Measurements from ENCODE around the gene QSOX1.

The QSOX1 gene

DNA sequence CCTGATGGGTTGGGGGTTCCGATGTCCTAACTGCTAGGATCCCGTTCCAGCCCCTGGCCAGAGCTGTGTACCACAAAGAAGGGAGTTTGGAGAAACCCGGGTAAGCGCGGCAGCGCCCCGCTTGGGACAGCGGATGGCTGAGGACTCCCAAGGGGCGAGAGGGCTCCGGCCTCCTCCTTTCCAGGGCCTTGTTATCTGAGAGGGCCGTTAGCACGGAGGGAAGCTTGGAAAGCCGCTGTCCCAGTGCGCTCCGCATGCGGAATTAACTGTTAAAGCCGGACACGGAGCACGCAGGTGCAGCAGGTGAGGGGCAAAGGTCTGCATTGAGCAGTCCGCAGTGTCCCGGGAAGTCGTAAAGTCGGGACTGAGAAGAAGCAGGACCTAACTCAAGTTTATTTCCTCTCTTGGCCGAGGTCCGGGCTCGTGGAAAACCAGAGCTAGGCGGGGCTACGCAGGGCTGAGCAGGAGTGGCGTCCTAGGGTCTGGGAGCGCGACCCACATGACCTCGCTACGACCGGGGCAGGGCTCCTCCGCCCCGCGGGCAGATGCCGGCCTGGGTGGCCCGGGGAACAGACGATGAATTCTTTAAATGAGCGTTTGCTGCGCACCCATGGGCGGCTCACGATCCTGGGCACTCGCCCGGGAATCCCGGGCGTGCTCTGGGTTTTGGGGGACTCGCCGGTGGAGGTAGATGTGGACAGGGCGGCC, 79.9 kb downstream of the QSOX1 start:
- DNase-seq (ENCODE audit: low read depth), result no peak

DNA sequence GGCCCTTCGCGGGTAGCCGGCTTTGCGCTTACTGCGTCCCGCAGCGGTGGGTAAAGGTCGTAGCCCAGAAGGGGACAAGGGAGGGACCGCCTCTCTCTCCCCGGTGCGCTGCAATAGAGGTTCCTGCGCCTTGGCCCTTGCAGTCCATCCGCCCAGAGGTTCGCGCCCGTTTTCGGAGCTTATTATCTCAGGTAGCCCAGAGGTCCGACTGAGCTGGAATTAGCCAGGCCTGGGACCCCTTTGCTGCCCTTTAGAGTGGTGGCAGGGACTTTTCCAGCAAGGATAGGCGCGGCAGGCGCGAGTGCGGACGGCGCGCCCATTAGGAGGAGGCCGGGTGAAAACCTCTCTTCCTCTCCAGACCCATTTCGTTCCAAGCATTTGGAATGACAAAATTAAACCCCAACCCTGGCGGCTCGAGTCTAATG, 80.4 kb downstream of the QSOX1 start:
- no peak for DNase-seq (ENCODE audit: low read depth)

DNA sequence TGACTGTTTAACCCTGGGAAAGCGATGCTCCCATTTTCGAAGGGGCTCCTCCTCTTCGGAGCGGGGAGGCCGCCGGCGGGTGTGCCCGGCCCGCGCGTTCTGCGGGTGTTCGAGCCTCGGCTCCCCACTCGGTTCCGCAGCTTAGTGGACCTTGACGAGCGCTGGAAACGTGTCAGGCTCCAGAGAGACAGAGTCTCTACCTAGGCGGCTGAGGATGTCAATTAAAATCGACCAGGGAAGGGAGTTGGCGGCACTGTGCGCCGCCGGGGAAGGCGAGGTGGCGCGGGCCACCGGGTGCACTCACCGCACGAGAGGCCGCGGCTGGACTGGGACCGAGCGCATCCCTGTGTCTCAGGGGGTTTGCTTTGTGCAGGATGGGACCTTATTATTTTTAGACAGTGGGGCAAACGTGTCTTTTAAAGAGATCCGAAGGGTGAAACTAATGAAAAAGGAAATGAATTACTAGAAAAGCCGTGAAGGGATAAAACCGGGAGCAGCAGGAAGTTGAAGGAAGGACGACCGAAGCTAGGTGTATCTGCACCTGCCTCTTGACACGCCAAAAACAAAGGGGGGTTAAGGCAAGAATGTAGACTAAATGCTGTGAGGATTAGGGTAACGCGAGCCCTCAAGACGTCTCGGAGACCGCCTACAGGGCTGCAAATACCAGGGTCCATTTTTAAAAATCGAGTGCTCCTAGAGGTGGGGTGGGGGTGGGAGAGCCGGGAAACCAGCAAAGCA, 81.0 kb downstream of the QSOX1 start:
- DNase-seq (ENCODE audit: low read depth), result no peak

DNA sequence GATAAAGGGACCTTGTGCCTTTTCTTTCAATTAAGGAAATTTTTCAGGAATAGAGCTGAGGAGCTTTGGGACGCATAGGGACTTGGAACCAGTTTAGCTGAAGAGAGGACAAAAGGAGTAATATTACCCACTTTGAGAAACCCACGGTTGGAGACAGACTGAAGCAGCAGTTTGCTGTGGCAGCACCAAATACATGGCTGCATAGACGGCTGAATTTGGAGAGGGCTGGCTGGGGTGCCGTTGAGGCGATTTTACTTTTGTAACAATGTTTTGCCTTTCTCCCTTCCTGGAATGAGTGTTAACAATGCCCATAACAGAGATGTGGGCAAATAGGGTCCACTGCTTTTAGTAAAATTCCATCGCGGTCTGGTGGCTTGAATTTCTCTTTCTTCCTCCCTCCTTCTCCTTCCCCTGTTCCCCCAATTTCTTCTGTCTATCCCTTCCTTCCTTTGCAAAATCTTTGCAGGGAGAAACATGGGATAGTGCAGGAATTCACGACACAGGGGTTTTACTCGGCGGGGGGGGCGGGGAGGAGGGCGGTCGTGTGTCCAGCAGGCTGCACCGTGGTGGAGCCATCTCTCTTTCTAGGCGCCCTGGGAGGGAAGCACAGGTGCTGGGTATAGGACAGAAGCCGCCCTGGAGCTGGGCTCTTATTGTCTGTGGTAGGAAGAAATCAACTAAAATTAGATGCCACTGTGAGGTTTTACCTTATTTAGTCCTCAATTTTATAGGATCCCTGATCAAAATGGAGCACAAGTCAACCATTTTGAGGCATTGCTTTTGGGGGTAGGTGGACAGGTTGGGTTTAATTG, 82.2 kb downstream of the QSOX1 start:
- no peak for DNase-seq (ENCODE audit: low read depth)

DNA sequence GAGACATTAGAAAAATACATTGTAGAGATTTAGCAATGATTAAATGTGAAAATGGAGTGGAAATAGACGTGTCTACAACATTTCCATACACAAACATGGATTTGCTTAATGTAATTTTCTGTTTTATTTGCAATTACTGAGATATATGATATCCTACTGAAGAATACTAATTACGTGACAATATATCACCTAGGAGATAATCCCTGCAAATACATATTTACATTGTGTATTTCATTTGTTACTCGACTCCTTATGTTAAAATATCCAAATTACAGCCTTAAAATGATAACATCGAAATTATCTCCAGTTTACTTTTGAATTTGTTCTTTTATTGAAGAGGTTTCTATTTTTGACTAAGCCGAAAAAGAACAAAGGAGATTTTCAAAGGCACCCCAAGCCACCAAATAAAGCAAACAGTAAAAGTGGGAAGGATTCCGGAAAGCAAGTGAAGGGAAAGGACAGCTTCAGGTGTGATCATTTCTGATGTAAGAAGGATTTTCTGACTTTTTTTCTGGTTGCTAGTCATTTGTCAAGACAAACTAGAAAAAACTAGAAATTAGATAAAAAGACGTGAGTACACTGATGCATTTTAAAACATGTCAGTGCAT, 83.3 kb downstream of the QSOX1 start:
- no peak for DNase-seq (ENCODE audit: low read depth)

DNA sequence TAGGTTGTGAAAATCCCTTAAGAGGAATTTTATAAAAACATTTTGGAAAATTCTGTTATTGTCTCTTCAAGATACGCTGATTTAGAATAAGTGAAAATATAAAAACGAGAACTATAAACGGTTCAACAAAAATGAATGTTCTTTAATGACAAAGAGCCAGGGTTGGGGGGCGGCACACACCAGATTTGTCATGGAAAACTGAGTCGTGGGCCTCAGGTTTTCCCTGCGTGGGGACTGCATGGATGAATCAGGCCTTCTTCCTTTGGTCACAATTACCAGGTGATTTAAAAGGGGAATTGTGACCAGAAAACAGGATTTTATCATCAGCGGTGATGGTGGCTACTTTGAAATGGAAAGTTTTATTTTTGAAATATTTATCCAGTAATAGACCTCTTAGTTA, 84.0 kb downstream of the QSOX1 start:
- DNase-seq (ENCODE audit: low read depth), result no peak

DNA sequence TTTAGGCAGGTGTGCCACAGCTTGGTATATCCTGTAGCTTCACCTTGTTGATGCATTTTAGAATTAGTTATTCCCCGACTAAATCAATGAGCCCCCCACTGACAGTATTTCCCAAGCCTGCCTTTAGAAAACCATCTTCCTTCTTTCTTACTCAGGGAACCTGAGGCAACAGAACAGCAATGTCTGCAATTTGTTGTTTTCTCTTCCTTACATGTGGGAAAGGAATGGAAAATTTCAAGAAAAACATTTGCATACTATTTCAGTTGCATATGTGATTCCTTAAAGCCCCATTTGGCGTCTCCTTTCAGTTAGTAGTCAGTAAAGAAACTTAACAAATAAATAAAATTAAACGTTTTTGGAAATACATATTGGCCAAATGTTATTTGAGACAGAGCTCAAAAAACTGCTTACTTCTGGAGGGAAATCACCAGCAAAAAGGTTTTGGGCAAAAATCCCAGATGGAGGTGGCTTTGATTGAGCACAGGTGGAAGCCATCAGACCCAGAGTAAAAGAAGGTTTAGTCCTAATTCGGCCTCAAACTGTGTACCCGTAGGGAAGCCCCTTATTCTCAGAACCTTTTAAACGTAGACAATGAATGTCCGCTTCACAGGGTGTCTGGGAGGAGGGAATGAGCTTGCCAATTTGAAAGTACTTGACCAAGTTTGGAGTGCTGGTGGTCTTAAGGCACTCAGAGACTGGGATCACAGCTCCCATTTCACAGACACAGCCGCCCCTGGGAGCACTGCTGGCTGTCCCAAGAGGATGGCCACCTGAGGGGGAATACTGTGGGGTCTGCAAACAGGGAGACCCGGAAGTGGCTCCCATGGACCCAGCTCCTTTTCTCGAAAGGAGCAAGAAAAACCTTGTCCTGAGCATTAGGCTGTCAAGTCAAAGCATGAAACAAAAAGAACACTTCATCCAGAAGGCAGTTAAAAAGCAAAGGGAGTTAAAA, 84.8 kb downstream of the QSOX1 start:
- no peak for DNase-seq (ENCODE audit: low read depth)

DNA sequence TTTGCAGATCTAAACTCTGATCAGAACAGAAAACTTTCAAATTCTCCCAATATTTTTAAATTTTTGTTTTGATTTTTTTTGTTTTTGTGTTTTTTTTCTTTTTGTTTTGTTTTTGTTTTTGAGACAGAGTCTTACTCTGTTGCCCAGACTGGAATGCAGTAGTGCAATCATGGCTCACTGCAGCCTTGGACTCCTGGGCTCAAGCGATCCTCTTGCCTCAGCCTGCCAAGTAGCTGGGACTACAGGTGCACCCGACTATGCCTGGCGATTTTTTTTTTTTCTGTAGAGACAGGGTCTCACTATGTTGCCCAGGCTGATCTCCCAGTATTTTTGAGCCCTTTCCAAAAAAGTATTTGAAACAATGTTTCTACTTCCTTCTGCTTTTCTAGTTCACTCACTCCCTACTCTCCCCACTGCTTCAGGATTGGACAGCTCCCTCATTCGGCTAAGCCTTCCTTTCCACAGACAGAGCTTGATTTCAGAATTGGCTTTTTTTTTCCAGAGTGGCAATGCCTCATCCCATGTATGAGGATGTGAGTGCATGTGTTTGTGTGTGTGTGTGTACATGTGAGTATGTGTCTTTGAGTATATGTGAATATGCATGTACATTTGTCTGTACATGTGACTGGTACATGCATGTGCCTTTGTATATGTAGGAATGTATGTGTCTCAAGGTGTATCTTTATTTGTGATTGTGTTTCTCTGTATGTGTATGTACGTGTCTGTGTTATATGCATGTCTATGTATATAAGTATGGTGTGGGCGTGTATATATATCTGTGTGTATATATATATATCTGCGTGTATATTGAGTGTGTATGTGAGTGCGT, 87.3 kb downstream of the QSOX1 start:
- DNase-seq (ENCODE audit: low read depth), result peak; percentile 37

DNA sequence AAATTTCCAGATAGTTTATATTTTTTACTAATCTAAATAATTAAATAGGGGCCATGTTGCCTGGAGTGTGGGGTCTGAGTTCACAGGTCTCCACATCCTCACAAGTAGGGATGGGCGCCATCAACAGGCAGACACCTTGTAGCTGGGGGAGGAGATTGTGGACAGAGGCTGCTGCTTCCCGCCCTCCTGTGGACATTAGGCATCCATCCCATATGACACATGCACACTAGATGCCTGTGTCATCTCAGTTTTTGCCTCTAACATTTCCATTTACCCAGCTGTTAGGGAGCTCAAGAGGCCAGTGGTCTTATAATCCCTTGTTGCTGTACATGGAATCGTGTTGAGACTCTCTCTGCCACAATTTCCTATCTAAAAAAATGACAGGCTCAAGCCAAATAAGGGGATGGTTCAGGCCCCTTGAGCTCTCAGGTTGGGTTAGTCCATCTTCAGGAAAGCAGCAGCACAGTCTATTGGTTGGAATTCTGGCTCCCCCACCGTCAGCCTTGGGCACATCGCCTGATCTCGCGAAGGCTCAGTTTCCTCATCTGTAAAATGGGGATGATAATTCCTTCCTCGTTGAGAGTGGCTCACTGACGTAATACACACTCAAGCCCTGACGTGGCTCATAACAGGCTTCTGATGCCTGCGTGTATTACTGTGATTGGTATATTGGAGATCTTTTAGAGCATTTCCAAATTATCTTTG, 89.0 kb downstream of the QSOX1 start:
- DNase-seq (ENCODE audit: low read depth), result no peak

DNA sequence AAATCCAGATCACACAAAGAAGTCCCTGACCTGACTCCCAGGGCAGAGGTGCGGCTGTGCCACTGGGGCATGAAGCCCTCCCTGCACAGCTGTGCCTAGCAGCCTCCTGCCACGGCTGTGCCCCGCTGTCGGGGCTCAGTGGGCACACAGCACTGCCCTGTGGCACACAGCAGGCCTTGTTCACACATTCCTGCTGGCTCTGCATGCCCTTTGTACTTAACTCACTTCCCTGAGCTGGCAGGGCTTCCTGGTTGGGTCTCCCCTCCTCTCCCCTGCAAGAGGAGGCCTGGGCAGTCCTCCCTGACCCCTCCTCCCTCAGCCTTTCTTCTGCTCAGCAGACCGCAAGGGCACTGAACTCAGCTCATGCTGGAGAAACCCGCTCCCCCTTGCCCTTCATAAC, 90.2 kb downstream of the QSOX1 start:
- DNase-seq (ENCODE audit: low read depth), result no peak

DNA sequence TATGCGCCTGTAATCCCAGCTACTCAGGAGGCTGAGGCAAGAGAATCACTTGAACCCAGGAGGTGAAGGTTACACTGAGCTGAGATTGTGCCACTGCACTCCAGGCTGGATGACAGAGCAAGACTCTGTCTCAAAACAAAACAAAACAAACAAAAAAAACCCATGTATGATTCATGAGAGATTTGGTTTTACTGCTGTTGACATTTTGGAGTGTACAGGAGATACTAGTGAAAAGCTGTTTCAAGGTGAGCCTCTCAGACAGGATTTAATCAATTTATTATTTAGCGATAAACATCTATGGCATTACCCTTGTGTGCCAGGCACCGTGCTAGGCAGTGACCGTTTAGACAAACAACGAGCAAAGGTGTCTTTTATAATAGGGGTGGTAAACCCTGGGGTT, 91.9 kb downstream of the QSOX1 start:
- DNase-seq (ENCODE audit: low read depth), result no peak

DNA sequence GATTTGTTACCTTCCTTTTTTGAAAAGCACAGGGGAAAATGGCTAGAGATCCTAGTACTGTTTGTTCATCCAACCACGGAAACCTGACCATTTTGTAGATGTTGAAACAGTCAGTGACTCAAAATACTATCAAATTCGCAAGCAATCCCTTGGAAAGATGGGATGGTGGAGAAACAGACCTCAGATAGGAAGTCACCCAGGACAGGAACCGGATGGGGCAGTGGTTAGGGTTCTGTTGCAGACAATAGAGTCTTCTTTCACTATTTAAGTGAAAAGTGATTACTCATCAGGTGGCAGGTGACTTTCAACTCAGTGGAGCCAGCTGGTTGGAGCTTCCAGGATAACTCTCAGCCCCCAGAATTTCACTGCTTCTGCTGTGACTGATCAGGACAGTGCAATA, 92.4 kb downstream of the QSOX1 start:
- DNase-seq (ENCODE audit: low read depth), result peak; percentile 60

DNA sequence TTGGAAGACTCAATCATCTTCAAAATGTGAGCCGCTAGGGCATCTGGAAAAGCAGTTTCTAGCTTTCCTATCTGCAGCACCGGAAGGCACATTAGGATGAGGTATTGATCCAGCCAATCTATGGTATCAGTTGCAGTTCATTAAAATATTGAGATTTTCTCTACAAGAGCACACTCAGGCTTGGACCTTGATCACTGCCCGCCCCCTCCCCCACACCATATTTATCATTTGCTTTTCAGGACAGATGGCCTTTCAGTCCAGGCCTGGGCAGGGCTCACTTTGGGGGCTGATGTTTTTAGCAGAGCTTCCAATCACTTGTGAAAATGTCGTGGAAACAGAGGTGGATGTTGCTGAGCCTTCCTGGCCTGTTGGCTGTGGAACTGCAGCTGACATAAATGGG, 92.9 kb downstream of the QSOX1 start:
- no peak for DNase-seq (ENCODE audit: low read depth)

DNA sequence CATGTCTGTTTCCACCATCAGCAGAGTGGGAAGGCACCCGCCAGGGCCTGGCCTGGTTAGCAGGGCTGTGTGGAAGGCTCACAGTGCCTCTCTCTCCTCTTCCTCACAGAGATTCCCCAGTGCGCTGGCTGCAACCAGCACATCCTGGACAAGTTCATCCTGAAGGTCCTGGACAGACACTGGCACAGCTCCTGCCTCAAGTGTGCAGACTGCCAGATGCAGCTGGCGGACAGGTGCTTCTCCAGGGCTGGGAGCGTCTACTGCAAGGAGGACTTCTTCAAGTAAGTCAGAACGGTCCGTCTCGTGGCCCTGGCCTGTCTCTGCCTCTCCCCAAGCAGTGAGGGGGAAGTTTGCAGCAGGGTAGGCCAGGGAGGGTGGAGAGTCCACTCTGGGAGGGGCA, 93.5 kb downstream of the QSOX1 start:
- no peak for DNase-seq (ENCODE audit: low read depth)

DNA sequence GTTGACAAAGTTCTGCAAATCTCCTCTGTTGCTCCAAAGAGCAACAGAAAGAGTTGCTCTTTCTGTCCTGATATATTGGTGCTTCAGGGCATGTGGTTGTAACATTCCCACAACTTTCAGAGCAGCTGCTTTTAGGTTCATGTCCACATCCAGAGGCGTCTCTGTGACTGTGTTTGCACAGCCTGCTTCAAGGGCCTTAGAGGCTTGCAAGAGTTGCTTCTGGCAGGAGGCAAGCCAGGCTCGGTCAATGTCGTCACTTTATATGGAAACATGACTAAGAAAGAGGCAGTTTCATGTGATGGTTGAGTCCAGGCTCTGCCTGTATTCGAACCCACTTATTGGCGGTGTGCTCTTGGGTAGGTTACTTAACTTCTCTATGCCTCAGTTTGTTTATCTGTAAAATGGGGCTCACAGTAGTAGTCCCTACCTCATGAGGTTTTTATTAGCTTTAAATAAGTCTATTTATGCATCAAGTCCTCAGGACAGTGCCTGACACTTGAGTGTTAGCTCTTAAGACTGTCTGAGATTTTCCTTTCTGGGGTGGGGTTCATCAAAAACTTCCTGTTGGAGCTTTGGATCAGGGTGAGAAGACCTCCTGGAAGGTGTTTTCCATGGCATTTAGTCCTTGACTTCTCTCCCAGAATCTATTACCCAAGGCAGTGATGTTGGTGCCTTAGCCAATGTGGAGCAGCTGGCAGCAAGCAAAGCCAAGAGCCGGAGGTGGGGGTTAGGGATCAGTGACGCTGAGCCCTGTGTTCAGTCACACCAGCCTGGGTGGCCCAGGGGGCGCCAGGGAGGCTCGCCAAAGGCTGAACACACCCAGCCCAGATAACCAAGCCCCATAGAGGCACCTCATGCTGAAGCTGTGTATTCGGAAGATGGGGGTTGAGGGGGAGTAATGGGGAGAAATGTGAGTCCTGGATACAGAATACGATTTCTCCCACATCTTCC, 94.3 kb downstream of the QSOX1 start:
- DNase-seq (ENCODE audit: low read depth), result no peak

DNA sequence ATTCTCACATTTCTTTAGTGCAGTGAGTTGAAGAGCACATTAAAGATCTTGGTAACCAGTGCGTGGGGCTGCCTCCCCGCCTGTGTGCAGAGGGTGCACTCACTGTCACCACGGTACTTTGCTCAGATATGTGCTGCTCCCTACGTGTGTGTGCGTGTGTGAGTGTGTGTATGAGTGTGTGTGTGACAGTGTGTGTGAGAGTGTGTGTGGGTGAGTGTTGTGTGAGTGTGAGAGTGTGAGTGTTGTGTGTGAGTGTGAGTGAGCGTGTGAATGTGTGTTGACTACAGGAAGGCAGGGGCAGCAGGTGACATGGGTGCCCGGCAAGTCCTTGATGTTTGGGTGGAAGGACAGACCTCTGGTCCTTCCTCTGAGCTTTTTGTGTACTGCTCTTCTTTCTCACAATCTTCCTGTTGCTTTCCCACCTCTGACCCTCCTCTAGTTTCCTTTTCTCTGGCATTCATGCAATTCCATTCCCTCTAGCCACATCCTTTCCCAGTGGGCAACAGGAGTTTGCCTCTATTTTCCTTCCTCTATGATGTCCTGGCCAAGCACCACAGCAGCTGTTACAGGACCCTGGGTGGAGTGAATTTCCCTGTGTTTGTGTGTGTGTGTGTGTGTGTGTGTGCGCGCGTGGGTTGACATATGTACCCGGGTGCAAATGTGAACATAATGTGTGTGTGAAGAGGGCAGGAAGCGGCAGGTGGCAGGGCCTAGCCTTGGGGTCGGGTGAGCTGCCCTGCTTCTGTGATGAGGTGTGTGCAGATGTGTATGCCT, 95.2 kb downstream of the QSOX1 start:
- DNase-seq (ENCODE audit: low read depth), result no peak

DNA sequence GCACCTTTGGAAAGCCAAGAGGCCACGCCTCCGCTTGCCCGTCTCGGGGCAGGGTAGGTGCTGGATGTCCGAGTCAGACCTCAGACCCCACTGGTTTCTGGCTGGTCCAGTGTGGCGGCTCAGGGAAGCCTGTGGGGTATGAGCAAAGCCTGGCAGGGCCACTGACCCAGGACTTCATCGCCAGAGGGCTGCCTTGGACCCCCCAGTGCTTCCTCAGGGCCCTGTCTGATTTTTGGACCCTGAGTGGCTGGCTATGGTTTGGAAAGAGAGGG, 95.8 kb downstream of the QSOX1 start:
- no peak for DNase-seq (ENCODE audit: low read depth)

DNA sequence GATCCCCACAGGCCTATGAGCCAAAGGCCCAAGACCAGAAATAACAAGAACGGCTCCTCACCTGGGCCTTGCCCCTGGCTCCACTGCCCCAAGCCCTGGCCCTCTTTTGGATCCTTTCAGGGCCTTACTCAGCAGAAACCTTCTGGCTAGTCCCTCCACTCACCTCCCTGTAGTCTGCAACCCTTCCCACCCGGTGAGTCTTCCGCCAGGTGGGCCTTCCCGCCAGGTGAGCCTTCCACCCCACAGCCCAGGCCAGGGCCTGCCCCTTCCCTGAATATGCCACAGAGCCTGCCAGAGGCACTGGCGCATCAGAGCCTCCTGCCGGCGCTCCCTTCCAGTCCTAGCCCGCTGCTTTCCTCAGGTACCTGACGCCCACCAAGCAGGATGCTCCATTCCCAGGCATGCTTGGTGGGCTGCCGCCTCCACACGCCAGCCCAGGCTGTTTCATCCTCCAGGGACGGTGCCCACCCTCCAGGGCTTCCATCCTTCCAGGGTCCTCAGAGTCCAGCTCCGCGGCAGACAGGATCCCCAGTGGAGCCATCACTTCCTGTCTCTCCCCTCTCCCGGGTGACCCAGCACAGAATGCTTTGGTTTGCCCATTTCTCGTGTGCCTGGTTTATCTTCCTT, 96.3 kb downstream of the QSOX1 start:
- DNase-seq (ENCODE audit: low read depth), result no peak
